GM10266 (cell line): Measurements from ENCODE around the gene CNTN5.
"Not testable (repeated sequence)": the region's sequence is repeated elsewhere in the genome, so short reads cannot be mapped to it uniquely, and the experiment has no call there.

ENCODE experiments used
- DNase-seq: peaks from one replicate; pipeline ENCODE4 v3.0.0; 2012; ENCODE audit errors: extremely low spot score
- CTCF ChIP-seq: IDR thresholded peaks from 2 replicates; pipeline ENCODE4 v1.5.1; 2012; ENCODE audit warnings: mild to moderate bottlenecking, low read depth; ENCODE audit not compliant: control insufficient read depth, insufficient read depth; ENCODE audit errors: missing control alignments

Gene CNTN5

GRCh38 chr11:99260696-99261095, 239.9 kb downstream of the CNTN5 start:
- no peak for TF ChIP-seq CTCF
- no peak for DNase-seq

GRCh38 chr11:99268886-99269285, 248.1 kb downstream of the CNTN5 start:
- no peak for DNase-seq
- no peak for TF ChIP-seq CTCF

DNA sequence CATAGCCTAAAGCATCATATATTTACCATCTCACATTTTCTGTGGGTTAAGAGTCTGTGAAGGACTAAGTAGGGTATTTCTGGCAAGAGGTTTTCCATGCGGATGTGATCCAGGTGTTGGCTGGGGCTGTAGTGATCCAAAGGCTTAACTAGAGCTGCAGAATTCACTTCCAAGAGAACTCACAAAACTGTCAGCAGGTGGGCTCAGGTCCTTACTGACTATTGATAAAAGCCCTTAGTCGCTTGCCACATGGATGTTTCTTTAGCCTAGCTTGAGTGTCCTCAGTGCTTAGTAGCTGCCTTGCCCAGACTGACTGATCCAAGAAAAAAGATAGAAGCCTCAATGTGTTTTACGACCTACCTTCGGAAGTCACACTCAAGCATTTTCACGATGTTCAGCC, 250.8 kb downstream of the CNTN5 start:
- TF ChIP-seq CTCF: no peak
- no peak for DNase-seq

DNA sequence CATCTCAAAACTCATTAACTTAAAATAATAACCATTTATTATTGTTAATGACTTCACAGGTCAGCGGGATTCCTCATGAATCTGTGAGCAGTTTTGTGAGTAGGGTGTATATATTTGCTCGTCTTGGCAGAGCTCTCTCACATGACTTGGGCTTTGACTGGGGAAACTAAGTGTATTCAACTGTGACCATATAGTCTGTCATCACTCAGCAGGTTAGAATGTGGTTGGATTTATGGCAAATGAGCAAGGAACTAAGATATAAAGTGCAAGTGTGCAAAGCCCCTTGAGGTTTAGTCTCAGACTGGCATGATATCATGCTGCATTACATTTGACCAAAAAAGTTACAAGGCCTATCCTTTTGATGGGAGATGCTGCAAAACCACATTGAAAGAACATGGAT, 254.8 kb downstream of the CNTN5 start:
- TF ChIP-seq CTCF: no peak
- DNase-seq: no peak

- no peak for DNase-seq
- TF ChIP-seq CTCF: no peak
Observed at GRCh38 chr11:99277281-99277680, 256.5 kb downstream of the CNTN5 start.

- no peak for TF ChIP-seq CTCF
- DNase-seq: no peak
Observed at GRCh38 chr11:99279266-99279665, 258.5 kb downstream of the CNTN5 start.

- no peak for TF ChIP-seq CTCF
- no peak for DNase-seq
Observed at GRCh38 chr11:99281331-99281730, 260.6 kb downstream of the CNTN5 start.

- DNase-seq: not testable (repeated sequence)
Observed at GRCh38 chr11:99297925-99298324, 277.2 kb downstream of the CNTN5 start.
